Ovary (tissue), 9 donors: ENCODE results near the gene ARSA. TPM values are rescaled to one million over a fixed set of nuclear protein-coding genes. Genes with fewer than 3 reads are reported as not detected.

Source experiments
- DNase-seq, 5 donors: peaks; one replicate each; pipeline ENCODE4 v3.0.0-alpha.2; 2019 to 2020
- H3K27ac ChIP-seq, 2 donors: fragments of 200-600 bp; one replicate each; pipeline versions ENCODE4 v1.5.1 to v1.8.0; 2019 to 2022
- H3K27me3 ChIP-seq: fragments of 200-600 bp; one replicate; pipeline ENCODE4 v1.8.0; 2022
- H3K36me3 ChIP-seq: fragments of 200-600 bp; sonication (generic); one replicate; pipeline ENCODE4 v1.5.1; 2019
- H3K4me1 ChIP-seq: one replicate; pipeline ENCODE4 v1.8.1; 2013; ENCODE audit warnings: mild to moderate bottlenecking, moderate library complexity; ENCODE audit not compliant: insufficient read depth
- H3K4me3 ChIP-seq: fragments of 200-600 bp; sonication (generic); one replicate; pipeline ENCODE4 v1.5.1; 2017
- H3K9me3 ChIP-seq, 2 donors: fragments of 200-600 bp in 1 of 2; sonication (generic) in 1 of 2; one replicate each; pipeline versions ENCODE4 v1.5.1 to v1.8.1; 2013 to 2019; ENCODE audit warnings: mild to moderate bottlenecking in 1 of 2, moderate library complexity in 1 of 2
- CTCF ChIP-seq, 3 donors: fragments of 450-650 bp in 2 of 3; fragments of 200-600 bp in 1 of 3; IDR thresholded peaks; one replicate each; pipeline versions ENCODE4 v1.5.1 to v1.8.0; 2016 to 2022; ENCODE audit warnings: antibody characterized with exemption in 3 of 3, mild to moderate bottlenecking in 1 of 3
- EP300 ChIP-seq: sonication (generic); formaldehyde crosslinking; IDR thresholded peaks from one replicate; pipeline ENCODE4 v1.6.1; 2017; ENCODE audit warnings: antibody characterized with exemption
- POLR2A ChIP-seq: fragments of 450-650 bp; IDR thresholded peaks from one replicate; pipeline ENCODE4 v1.6.1; 2017; ENCODE audit warnings: antibody characterized with exemption, mild to moderate bottlenecking, moderate library complexity
- WGBS, 3 donors: extraction: QIAGEN DNeasy Blood & Tissue Kit in 1 of 3; methylation state at CpG; one replicate each; pipeline versions ENCODE4 v1.1.5 to v1.1.7; 2013 to 2017; 5-methylcytosine and 5-hydroxymethylcytosine counted together
- intact Hi-C, 4 donors: fragments of 100-400 bp; cut with DNase I; formaldehyde crosslinking; loops; one replicate each; pipeline versions ENCODE4 v1.11.0 to v1.15.1; 2022 to 2023
- polyA plus RNA-seq, 2 donors: library from polyadenylated mRNA; stranded (reverse); fragments of 200-250 nt in 1 of 2; fragments of 350-450 nt in 1 of 2; fragmentation: Illumina TruSeq in 1 of 2; extraction: RNeasy Lipid Tissue Mini Kit (QIAGEN cat#74804) in 1 of 2; gene quantifications; one replicate each; pipeline ENCODE4 v1.2.3, GENCODE V29; 2013 to 2014
- total RNA-seq, 7 donors: library from RNA; depleted of rRNA in 2 of 7; stranded (reverse); fragments of >200 nt in 2 of 7; fragmentation: NEBNext Ultra II Directional in 3 of 7; extraction: Animal tissue kit (Norgen Biotek cat#: 25700) in 3 of 7; gene quantifications; one replicate each; pipeline versions ENCODE4 v1.1.0 to v1.2.4, GENCODE V29; 2016 to 2023
- donor health status: DM: no; HTN: no; CAD: no; lungs with moderate emphysema.
- donor health status: DM: no; HTN: no; CAD: no.
- donor health status: Bipolar disorder and iron deficiency.
- donor health status: DM: yes; HTN: yes; CAD: no.
- donor health status: DM: no; HTN: no; CAD: no.
- donor health status: DM: yes; HTN: yes; CAD: no.

The ARSA gene
- total and polyA plus RNA-seq, 9 donors: 2.1 to 51.6 (median 13.1) TPM

DNA sequence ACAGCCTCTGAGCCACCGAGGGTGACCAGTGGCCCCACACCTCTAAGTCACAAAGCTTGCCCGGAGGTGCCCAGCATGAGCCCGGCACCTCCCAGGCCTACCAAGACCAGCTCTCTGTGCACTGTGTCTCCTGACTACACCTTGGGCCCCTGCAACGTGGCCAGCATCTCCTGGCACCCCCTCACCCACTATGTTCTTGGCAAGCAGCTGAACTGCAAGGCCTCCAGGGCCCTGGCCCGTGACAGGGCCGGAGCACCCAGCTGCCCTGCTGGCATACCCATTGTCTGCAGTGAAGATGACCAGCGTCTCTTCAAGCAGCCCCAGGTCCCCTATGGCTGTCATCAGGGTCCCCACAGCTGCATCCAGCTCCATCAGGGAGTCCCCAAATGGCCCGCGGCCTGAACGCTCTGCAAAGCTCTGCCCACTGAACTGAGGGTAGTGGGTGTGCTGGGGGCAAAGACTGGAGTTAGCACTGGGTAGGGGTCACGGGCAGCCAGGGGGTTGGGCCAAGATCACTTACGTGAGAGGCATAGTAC, 1.6 kb downstream of the ARSA start:
- 85 to 89% (median 87%) methylated on average over 12 of the region's 12 CpGs for WGBS, 3 donors
- no peaks in the 10 kb centered on the region for H3K36me3 ChIP-seq
- no peaks in the 10 kb centered on the region for H3K9me3 ChIP-seq
- TF ChIP-seq POLR2A: no peak
- no peak for TF ChIP-seq EP300
- no peak overlapping the region for H3K4me3 ChIP-seq
- intact Hi-C loops: no loop called here
- H3K27me3 ChIP-seq: no peaks in the 10 kb centered on the region
- H3K27ac ChIP-seq: no peak overlapping the region
- peaks cover 7% of the 10 kb centered on the region for H3K4me1 ChIP-seq
- no peak for DNase-seq

- no peak for DNase-seq
- Histone ChIP-seq H3K4me3 (no peak overlapping the region), H3K27me3 (no peaks in the 10 kb centered on the region), H3K36me3 (no peaks in the 10 kb centered on the region), H3K27ac (no peak overlapping the region), H3K4me1 (peaks cover 7% of the 10 kb centered on the region), H3K9me3 (no peaks in the 10 kb centered on the region)
- intact Hi-C loops: no loop called here
- TF ChIP-seq CTCF (IDR thresholded peaks at IDR 0.05): no peak
- no peak for TF ChIP-seq EP300
- TF ChIP-seq POLR2A: no peak
- 83 to 86% (median 83%) methylated on average over 24 to 27 of the region's 27 CpGs for WGBS, 3 donors
Measured at GRCh38 chr22:50625568-50626313, 2.2 kb downstream of the ARSA start.

- intact Hi-C loops: no loop called here
- 57 to 72% (median 64%) methylated on average over 9 to 14 of the region's 14 CpGs for WGBS, 3 donors
Measured at GRCh38 chr22:50625131-50625567, 2.8 kb downstream of the ARSA start.

DNA sequence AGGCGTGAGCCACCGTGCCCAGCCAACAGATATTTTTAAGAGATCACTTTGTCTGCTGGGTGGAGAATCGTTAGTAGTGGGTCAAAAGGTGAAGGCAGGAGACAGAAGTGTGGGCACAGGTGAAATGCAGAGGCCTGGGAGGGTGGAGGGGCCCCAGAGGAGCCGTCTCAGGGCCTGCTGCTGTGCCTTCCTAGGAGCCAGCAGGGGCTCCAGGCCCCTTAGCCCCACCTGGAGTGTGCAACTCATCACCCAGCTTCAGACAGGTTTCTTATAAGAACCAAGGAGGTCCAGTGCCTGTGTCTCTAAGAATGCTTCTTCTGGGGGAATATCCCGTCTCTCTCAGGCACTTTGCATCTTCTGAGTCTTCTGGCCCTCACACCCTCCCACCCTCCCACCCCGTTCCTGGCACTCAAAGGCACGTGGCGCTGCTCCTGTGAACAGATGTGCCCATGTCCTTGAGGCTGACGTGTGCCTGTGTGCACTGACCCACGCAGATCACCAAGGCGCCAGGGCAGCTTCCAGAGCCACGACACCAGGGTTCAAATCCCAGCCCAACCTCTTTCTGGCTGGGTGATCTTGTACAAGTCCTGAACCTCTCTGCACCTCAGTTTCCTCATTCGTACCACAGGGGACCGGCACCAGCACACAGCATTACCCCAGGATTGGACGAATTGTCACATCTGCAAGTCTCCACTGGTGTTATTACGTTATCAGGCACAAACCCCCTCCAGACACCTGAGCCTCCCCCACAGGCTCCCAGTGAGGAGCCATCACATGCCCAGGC, 3.4 kb downstream of the ARSA start:
- Histone ChIP-seq H3K4me1 (peaks cover 7% of the 10 kb centered on the region), H3K27me3 (no peaks in the 10 kb centered on the region), H3K36me3 (no peaks in the 10 kb centered on the region), H3K27ac (no peak overlapping the region), H3K4me3 (no peak overlapping the region), H3K9me3 (no peaks in the 10 kb centered on the region)
- TF ChIP-seq POLR2A: no peak
- no peak for TF ChIP-seq EP300
- TF ChIP-seq CTCF (IDR thresholded peaks at IDR 0.05): no peak
- intact Hi-C loops: no loop called here
- DNase-seq: no peak
- 44 to 55% (median 51%) methylated on average over 16 of the region's 16 CpGs for WGBS, 3 donors

More at GRCh38 chr22:50625131-50625567, 2.8 kb downstream of the ARSA start:
- Histone ChIP-seq H3K4me1 (peaks cover 7% of the 10 kb centered on the region), H3K27me3 (no peaks in the 10 kb centered on the region), H3K4me3 (no peak overlapping the region), H3K27ac (no peak overlapping the region), H3K9me3 (no peaks in the 10 kb centered on the region), H3K36me3 (no peaks in the 10 kb centered on the region)
- DNase-seq: no peak
- TF ChIP-seq POLR2A (no peak), EP300 (no peak), CTCF (IDR thresholded peaks at IDR 0.05) (no peak)
